GM15510 (cell line): ENCODE measurements around the gene KLHL15.

Experiments used
- POLR2A ChIP-seq: IDR thresholded peaks from 3 replicates; pipeline ENCODE4 v1.6.1; 2011; ENCODE audit warnings: borderline replicate concordance; ENCODE audit not compliant: insufficient read length; ENCODE audit errors: extremely low read depth

Gene KLHL15

GRCh38 chrX:23980011-23980441 is 47.0 kb downstream of the KLHL15 start:
- no peak for TF ChIP-seq POLR2A

- no peak for TF ChIP-seq POLR2A
These were observed 48.5 kb downstream of the KLHL15 start for GRCh38 chrX:23978491-23978890.

- no peak for TF ChIP-seq POLR2A
These were observed 62.8 kb downstream of the KLHL15 start for GRCh38 chrX:23964191-23964590.

GRCh38 chrX:23959781-23960180 is 67.2 kb downstream of the KLHL15 start:
- TF ChIP-seq POLR2A: no peak

- no peak for TF ChIP-seq POLR2A
These were observed 72.6 kb downstream of the KLHL15 start for GRCh38 chrX:23954396-23954795.

- no peak for TF ChIP-seq POLR2A
These were observed 73.1 kb downstream of the KLHL15 start for GRCh38 chrX:23953908-23954269.

GRCh38 chrX:23952984-23953907 is 73.7 kb downstream of the KLHL15 start:
- TF ChIP-seq POLR2A: no peak

GRCh38 chrX:23952391-23952790 is 74.6 kb downstream of the KLHL15 start:
- TF ChIP-seq POLR2A: no peak

GRCh38 chrX:23945206-23945605 is 81.8 kb downstream of the KLHL15 start:
- TF ChIP-seq POLR2A: no peak

- TF ChIP-seq POLR2A: no peak
These were observed 82.8 kb downstream of the KLHL15 start for GRCh38 chrX:23944234-23944633.

- no peak for TF ChIP-seq POLR2A
These were observed 87.8 kb downstream of the KLHL15 start for GRCh38 chrX:23939203-23939602.

- TF ChIP-seq POLR2A: no peak
These were observed 88.3 kb downstream of the KLHL15 start for GRCh38 chrX:23938690-23939089.

GRCh38 chrX:23937100-23937499 is 89.9 kb downstream of the KLHL15 start:
- TF ChIP-seq POLR2A: no peak

- no peak for TF ChIP-seq POLR2A
These were observed 90.8 kb downstream of the KLHL15 start for GRCh38 chrX:23936180-23936579.

- TF ChIP-seq POLR2A: no peak
These were observed 91.9 kb downstream of the KLHL15 start for GRCh38 chrX:23935106-23935505.
